Astrocyte (in vitro differentiated cells and primary cell): Measurements from ENCODE around the gene MRPL12.

Source experiments
- CTCF ChIP-seq: IDR thresholded peaks from 2 replicates; pipeline ENCODE4 v1.5.1; 2011; ENCODE audit warnings: low read depth, mild to moderate bottlenecking, inconsistent platforms, low read length, moderate library complexity; ENCODE audit not compliant: insufficient read depth
- EZH2 ChIP-seq: IDR thresholded peaks from 2 replicates; pipeline ENCODE4 v1.6.1; 2012; ENCODE audit warnings: mild to moderate bottlenecking, low read length, inconsistent platforms; ENCODE audit not compliant: insufficient read depth

- TF ChIP-seq CTCF (no peak), EZH2 (no peak)
Measured at GRCh38 chr17:81656118-81656743, 46.9 kb upstream of the MRPL12 start, which contains the start of gene PDE6G.
